ENCODE data around the gene VPS35L.
"Not testable (repeated sequence)": the region's sequence is repeated elsewhere in the genome, so short reads cannot be mapped to it uniquely, and the experiment has no call there.

Gene VPS35L

DNA sequence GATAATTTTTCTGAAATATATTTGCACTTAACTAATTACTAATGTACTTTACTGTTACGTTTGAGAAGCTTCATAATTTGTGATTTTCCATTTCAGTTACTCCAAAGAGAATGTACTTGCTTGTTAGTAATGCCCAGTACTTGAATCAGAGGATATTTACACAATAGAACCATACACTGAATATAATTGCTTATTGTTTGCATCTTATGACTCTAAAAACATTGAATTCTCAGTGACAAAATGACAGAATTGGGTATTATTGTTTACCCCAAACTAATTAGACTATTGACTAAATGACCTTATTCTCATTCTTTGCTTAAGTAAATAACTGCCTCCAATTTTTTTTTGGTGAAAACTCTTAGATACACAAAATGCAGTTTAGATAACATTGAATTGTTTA lies 22.9 kb upstream of the VPS35L start:
- no peak for DNase-seq (ENCODE audit: low read depth)

DNA sequence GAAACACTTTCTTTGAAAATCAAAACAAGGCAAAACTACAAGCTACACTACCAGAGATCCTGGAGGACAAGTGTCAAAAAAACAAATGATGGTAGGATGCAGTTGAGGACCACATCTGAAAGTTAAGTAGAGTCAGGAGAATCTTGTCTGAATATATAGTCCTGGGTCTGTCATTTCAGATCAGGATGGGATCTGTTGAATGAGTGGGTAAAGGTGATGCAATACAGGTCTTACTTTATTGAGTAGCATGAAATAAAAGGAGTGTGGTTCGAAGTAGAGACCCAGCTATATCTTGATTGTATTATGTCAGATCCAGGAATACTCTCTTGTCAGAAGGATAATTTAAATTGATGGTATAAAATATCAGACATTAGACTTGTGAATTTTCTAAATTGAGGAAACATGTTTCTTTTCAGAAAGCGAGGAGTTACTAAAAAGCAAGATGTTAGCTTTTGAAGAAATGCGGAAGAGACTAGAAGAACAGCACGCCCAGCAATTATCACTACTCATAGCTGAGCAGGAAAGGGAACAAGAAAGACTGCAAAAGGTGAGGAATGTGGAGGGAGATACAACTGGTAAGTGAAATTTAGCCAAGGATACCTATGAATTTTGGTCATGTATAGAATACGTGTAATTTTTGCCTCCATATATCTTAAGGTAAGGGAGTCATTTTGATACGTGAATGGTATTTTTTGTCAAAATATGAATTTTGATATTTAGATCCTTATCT lies 15.1 kb upstream of the VPS35L start:
- DNase-seq (ENCODE audit: low read depth), result no peak

DNA sequence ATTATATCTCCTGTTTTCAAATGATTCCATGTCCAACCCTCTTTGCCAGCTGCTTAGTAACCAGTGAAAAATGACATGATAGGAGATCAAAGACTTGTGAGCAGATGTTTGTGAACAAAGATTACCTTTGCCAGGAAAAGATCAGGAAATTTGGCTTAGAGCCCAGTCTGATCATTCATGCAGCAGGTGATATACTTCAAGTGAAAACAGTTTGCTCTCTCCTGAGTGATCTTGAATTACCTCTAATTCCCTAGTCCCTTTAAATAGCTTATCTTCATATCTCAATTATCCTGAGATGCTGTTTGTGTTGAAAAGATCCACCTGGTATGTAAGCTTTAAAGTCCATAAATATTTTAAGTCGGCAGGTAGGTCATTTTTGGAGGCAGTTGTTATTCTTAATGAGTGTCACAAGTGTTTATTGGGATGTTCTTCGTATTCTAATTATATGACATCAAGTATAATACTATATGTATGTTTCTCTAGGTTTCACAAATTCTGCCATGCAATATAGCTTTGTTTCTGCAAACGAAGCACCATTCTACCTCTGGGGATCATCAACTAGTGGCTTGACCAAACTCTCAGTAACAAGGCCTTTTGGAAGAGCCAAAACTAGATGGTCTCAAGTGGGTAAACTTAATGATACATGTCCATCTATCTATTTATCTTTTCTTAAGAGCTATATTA lies 13.2 kb upstream of the VPS35L start:
- DNase-seq (ENCODE audit: low read depth), result no peak

GRCh38 chr16:19543278-19543996 lies 12.1 kb upstream of the VPS35L start:
- not testable (repeated sequence) for DNase-seq (ENCODE audit: low read depth)

- DNase-seq (ENCODE audit: low read depth), result no peak
These were observed 7.4 kb upstream of the VPS35L start for GRCh38 chr16:19548144-19548543.

- DNase-seq (ENCODE audit: low read depth), result no peak
These were observed 5.8 kb upstream of the VPS35L start for GRCh38 chr16:19549673-19550072.

DNA sequence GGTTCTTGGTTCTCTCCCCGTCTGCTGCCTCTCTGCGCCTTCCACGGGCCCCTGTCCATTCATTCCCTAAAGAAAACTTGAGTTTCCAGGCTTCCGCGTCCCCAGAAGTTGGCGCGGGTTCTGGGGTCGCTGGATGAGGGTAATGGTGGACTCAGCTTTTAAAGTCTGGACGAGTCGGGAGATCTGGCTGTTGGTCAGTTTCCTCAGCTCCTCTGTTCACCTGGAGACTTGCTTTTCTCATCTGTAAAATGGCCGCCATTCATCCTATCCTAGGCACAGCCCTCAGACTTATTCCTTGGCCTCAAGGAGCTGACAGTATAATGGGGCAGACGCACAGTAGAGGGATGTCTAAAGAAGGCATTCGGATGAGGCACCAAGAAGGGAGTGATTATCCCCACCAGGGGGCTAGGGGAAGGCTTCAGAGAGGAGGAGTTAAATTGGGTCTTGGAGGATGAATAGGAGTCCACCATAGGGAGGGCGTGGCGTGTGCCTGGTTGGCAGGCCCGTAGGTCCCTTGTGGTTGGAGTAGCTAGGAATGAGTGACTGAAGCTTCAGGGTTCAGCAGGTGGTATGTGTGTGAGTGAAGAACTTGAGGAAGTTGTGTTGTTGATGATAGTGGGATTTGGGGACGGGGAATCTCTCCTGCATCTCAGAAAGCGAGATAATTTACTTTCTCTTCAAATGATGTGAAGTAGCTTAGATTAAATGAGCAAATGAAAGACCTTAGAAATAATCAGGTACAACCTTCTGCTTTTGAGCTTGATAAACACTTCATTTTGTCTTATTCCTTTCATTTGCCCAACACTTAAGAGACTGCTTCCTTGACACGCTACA lies 652 bp downstream of the VPS35L start:
- no peak for DNase-seq (ENCODE audit: low read depth)

- DNase-seq (ENCODE audit: low read depth), result no peak
These were observed 3.9 kb downstream of the VPS35L start for GRCh38 chr16:19559242-19559910.

- no peak for DNase-seq (ENCODE audit: low read depth)
These were observed 4.6 kb downstream of the VPS35L start for GRCh38 chr16:19560078-19560477.

DNA sequence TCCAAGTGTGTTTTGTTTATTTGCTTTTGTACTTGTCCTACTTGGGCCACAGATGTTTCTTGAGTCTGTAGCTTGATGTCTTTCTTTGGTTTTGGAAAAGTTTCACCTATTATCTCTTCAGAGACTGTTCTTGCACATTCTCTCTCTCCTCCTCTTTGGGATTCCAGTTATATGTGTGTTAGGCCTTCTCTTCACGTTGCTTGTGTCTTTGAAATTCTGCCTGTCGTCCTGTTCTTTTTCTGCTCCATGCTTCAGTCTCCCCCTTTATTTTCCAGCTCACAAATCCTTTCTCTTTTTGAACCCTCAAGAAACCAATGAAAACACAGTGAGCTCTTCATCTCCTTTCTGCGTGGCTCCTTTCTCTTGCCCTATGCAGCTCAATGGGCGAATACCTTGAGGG lies 7.9 kb downstream of the VPS35L start:
- no peak for DNase-seq (ENCODE audit: low read depth)

GRCh38 chr16:19566362-19566761 lies 10.9 kb downstream of the VPS35L start:
- DNase-seq (ENCODE audit: low read depth), result no peak

DNA sequence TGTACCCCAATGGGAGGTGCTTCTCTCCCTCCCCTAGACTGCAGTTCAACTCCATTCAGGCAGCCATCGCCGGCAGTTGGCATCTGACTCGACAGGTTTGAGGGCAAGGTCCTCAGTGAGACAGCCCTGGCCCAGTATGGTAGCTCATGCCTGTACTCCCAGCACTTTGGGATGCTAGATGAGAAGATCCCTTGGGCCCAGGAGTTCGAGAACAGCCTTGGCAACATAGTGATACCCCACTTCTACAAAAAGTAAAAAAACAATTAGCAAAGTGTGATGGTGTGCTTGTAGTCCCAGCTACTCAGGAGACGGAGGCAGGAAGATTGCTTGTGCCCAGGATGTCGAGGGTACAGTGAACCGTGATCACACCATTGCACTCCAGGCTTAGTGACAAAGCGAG lies 12.1 kb downstream of the VPS35L start:
- no peak for DNase-seq (ENCODE audit: low read depth)

DNA sequence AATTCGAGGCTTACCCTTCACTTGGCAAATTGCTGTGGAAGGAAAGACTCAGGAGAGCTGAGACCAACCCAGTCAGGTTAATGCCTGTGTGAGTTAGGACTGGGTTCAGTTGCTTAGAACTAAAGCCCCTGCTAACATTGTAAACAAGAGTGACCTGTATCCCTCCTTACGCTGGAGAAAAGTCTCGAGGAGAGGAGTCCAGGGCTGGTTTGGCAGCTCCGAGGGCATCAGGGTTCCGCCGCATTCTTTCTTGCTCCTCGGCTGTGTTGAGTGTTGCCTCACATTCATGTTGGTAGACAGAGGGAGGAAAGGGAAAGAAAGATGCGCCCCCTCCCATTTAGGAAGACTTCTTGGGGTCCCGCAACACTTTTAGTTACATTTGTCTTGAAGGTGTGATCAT lies 18.5 kb downstream of the VPS35L start:
- DNase-seq (ENCODE audit: low read depth), result no peak

DNA sequence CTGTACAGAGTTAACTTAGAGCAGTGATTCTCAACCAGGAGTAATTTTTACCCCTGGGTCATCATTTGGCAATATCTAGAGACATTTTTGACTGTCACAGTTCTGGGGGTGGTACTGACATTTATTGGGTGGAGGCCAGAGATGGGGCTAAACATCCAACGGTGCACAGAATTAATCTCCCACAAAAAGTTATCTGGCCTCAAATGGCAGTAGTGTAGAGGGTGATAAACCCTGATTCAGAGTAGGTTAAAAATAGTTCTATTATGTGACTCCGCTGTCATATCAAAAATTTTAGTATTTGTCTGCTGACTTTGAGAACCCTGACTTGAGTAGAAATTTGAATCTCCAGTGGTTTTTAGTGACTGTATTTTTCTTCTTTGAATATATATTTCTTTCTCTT lies 19.1 kb downstream of the VPS35L start:
- no peak for DNase-seq (ENCODE audit: low read depth)

- DNase-seq (ENCODE audit: low read depth), result no peak
These were observed 23.0 kb downstream of the VPS35L start for GRCh38 chr16:19578378-19578971.

- no peak for DNase-seq (ENCODE audit: low read depth)
These were observed 26.7 kb downstream of the VPS35L start for GRCh38 chr16:19582050-19582831.

- DNase-seq (ENCODE audit: low read depth), result no peak
These were observed 28.3 kb downstream of the VPS35L start for GRCh38 chr16:19583665-19584300.

GRCh38 chr16:19588661-19589060 lies 33.2 kb downstream of the VPS35L start:
- no peak for DNase-seq (ENCODE audit: low read depth)

DNA sequence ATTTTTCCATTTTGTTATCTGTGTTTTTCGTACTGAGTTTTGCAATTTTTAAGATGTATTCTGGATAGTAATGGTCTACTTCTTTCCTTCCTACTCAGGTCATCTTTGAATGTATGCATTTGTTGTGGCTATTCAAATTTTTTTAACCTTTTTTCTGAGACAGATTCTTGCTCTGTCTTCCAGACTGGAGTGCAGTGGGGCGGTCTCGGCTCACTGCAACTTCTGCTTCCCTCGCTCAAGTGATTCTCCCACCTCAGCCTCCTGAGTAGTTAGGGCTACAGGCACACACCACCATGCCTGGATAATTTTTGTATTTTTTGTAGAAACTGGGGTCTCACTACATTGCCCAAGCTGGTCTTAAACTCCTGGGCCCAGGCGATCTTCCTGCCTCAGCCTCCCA lies 33.6 kb downstream of the VPS35L start:
- DNase-seq (ENCODE audit: low read depth), result no peak

- DNase-seq (ENCODE audit: low read depth), result no peak
These were observed 34.3 kb downstream of the VPS35L start for GRCh38 chr16:19589771-19590302.
